ENCODE data around the gene ACVR2B.

The ACVR2B gene

DNA sequence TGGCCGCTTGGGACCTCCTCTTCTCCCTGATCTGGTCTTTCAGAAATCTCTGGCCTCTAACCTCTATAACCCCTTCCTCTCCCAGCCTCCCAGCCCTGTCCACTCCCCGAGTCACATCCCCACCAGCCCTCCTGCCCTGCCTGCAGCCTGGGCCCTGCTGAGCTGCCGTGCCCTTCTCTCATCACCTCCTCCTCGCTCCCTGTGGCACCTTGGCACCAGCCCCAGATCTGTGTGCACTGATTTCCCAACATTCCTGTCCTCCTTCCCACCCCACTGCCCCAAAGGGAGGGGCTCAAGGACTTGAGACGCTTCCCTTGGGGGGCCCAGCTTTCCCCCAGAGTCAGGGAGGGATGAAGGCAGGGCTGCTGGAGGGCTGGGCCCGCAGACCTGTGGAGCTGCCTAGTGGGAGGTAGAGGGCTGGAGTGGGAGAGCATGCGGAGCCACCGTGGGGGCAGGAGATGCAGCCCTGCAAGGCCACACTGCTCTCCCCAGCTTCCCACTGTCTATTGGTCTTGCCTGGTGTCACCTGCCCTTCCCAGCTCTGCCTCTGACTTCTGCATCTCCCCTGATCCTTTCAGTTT lies 85.2 kb downstream of the ACVR2B start:
- DNase-seq (ENCODE audit: extremely low read depth, low read depth) = no peak
- TF ChIP-seq, protein P1, sequence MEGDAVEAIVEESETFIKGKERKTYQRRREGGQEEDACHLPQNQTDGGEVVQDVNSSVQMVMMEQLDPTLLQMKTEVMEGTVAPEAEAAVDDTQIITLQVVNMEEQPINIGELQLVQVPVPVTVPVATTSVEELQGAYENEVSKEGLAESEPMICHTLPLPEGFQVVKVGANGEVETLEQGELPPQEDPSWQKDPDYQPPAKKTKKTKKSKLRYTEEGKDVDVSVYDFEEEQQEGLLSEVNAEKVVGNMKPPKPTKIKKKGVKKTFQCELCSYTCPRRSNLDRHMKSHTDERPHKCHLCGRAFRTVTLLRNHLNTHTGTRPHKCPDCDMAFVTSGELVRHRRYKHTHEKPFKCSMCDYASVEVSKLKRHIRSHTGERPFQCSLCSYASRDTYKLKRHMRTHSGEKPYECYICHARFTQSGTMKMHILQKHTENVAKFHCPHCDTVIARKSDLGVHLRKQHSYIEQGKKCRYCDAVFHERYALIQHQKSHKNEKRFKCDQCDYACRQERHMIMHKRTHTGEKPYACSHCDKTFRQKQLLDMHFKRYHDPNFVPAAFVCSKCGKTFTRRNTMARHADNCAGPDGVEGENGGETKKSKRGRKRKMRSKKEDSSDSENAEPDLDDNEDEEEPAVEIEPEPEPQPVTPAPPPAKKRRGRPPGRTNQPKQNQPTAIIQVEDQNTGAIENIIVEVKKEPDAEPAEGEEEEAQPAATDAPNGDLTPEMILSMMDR (IDR thresholded peaks at IDR 0.05; ENCODE audit: low read depth, low read length) = no peak

- DNase-seq (ENCODE audit: extremely low read depth, low read depth) = no peak
- TF ChIP-seq, protein P1 (IDR thresholded peaks at IDR 0.05; ENCODE audit: low read depth, low read length) = no peak
These were observed 88.1 kb downstream of the ACVR2B start for GRCh38 chr3:38541806-38542205.

Measured in AG09319 (cell line).